ENCODE data around the gene S100A7A.

S100A7A gene

GRCh38 chr1:153415850-153416570, at the start of gene S100A7A:
Gene S100A7A, plus strand, starts transcription at chr1:153416520. Its CDS starts 1,563 bp downstream, at chr1:153418083.
- TF ChIP-seq CTCF (IDR thresholded peaks at IDR 0.05; ENCODE audit: insufficient read depth, missing control alignments): no peak
- DNase-seq (ENCODE audit: insufficient read length, low spot score) (no peak), FAIRE-seq (no peak)

- DNase-seq (ENCODE audit: insufficient read length, low spot score) (no peak), FAIRE-seq (no peak)
- no peak for TF ChIP-seq CTCF (IDR thresholded peaks at IDR 0.05; ENCODE audit: insufficient read depth, missing control alignments)
Observed at GRCh38 chr1:153367090-153367489, 49.2 kb upstream of the S100A7A start.

- TF ChIP-seq CTCF (IDR thresholded peaks at IDR 0.05; ENCODE audit: insufficient read depth, missing control alignments): no peak
- DNase-seq (ENCODE audit: insufficient read length, low spot score): no peak
Observed at GRCh38 chr1:153368495-153368894, 47.8 kb upstream of the S100A7A start.

DNA sequence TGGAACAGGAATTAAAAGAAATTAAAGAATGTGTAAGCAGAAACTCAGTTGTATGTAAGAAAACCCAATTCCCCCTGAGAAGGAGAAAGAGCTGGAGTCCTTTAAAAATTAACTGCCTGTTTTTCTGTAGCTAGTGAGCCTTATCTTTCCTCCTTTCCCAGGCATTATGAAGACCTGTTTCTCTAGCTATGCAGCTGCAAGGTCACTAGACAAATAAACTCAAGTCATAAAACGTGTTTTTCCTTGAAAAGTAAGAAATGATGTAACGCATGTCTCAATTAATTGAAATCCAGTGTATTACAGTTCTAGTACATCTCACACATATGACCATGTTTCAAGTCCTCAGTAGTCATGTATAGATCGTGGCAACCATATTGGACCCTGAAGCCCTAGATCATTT, 46.2 kb upstream of the S100A7A start:
- FAIRE-seq: no peak
- DNase-seq (ENCODE audit: insufficient read length, low spot score): no peak
- no peak for TF ChIP-seq CTCF (IDR thresholded peaks at IDR 0.05; ENCODE audit: insufficient read depth, missing control alignments)

More at GRCh38 chr1:153368495-153368894, 47.8 kb upstream of the S100A7A start:
- FAIRE-seq: no peak

GRCh38 chr1:153371231-153371630, 45.1 kb upstream of the S100A7A start:
- TF ChIP-seq CTCF (IDR thresholded peaks at IDR 0.05; ENCODE audit: insufficient read depth, missing control alignments): no peak
- no peak for FAIRE-seq

DNA sequence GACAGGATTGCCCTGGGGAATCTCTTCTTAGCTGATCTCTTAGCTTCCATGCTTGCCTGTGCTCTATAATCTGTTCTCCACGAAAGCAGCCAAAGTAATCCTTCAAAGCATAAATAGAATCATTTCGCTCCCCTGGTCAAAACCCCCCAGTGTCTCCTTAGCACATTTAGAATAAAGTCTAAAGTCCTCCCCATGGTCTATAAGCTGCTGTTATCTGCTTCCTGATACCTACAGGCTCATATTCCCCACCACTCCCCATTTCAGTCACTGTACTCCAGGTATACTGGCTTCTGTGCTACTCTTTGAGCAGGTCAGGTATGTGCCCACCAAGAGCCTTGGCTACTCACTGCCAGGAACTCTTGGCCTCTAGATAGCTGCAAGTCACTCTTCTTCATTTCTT, 43.7 kb upstream of the S100A7A start:
- FAIRE-seq (no peak), DNase-seq (ENCODE audit: insufficient read length, low spot score) (no peak)
- no peak for TF ChIP-seq CTCF (IDR thresholded peaks at IDR 0.05; ENCODE audit: insufficient read depth, missing control alignments)

More at GRCh38 chr1:153371231-153371630, 45.1 kb upstream of the S100A7A start:
- DNase-seq (ENCODE audit: insufficient read length, low spot score): no peak

- TF ChIP-seq CTCF (IDR thresholded peaks at IDR 0.05; ENCODE audit: insufficient read depth, missing control alignments): no peak
- DNase-seq (ENCODE audit: insufficient read length, low spot score): no peak
- FAIRE-seq: no peak
Observed at GRCh38 chr1:153374071-153374470, 42.2 kb upstream of the S100A7A start.

Measured in D721Med (cell line).